22Rv1 (cell line): ENCODE measurements around the gene LBHD2.

Experiments used
- ZFX ChIP-seq: fragments of 450-650 bp; IDR thresholded peaks from 2 replicates; pipeline ENCODE4 v1.6.1; 2017; ENCODE audit warnings: antibody characterized with exemption, borderline replicate concordance
- TF ChIP-seq, protein P1 (sequence below): fragments of 450-650 bp; IDR thresholded peaks from 2 replicates; pipeline ENCODE4 v1.5.1; 2017; ENCODE audit warnings: mild to moderate bottlenecking

DNA sequence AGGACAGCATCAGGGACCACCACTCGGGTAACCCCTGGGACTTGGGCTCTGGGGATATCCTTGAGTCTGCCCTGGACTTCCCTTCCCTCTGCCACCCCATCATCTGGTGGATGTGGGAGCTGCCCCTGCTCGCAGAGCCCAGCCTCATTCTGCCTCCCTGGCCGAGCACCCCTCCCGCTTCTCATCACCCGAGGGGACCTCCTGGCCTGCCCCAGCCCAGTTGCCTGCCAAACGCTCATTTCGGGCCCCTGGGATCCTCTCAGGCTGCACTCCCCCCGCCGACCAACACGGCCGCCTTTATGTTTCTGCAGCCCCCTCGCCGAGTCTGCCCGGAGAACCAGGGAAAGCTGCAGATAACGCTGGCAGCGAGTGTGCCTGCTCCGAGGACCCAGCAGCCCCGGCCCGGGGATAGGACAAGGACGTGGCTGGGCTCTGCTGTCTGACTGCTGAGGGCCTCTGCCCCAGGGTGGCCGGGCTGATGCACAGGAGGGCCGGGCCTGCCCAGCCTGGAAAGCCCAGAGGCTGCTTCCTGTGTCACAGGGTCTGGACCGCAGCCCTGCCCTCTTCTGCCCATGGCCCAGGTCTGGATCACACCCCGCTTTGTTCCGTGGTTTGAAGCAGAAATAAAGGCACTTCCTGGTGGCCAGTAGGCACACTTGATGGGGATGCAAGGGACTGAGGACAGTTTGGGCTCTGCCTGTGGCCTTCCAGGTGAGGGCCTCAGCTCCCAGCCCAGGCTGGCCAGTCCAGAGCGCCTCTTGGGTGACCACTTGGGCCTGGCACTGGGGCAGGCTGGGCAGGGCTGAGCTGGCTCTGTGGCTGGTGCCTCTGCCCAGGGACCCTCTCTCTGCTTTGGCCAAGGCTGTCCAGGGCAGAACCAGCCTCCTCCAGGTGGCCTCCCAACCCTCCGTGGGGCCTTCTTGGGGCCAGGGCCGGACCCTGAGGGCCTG is 5.7 kb downstream of the LBHD2 start:
- TF ChIP-seq, protein P1, sequence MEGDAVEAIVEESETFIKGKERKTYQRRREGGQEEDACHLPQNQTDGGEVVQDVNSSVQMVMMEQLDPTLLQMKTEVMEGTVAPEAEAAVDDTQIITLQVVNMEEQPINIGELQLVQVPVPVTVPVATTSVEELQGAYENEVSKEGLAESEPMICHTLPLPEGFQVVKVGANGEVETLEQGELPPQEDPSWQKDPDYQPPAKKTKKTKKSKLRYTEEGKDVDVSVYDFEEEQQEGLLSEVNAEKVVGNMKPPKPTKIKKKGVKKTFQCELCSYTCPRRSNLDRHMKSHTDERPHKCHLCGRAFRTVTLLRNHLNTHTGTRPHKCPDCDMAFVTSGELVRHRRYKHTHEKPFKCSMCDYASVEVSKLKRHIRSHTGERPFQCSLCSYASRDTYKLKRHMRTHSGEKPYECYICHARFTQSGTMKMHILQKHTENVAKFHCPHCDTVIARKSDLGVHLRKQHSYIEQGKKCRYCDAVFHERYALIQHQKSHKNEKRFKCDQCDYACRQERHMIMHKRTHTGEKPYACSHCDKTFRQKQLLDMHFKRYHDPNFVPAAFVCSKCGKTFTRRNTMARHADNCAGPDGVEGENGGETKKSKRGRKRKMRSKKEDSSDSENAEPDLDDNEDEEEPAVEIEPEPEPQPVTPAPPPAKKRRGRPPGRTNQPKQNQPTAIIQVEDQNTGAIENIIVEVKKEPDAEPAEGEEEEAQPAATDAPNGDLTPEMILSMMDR = no peak
- TF ChIP-seq ZFX = no peak
